Activated CD4-positive, CD25-positive, alpha-beta regulatory T cell treated with anti-CD3 and anti-CD28 coated beads, Interleukin-2, amount 50 U/mL, for 16 hours (primary cell): ENCODE measurements around the gene AKAP6.

Experiments used
- DNase-seq: peaks from one replicate; pipeline ENCODE4 v3.0.0-alpha.2; 2020; ENCODE audit warnings: low read depth, low spot score

The AKAP6 gene

GRCh38 chr14:32702562-32702961 is 373.5 kb downstream of the AKAP6 start:
- DNase-seq: peak; percentile 10

GRCh38 chr14:32703183-32703621 is 374.1 kb downstream of the AKAP6 start:
- no peak for DNase-seq

GRCh38 chr14:32706721-32707519 is 377.8 kb downstream of the AKAP6 start:
- no peak for DNase-seq

- no peak for DNase-seq
Observed at GRCh38 chr14:32707742-32708500, 378.8 kb downstream of the AKAP6 start.

GRCh38 chr14:32709027-32709426 is 379.9 kb downstream of the AKAP6 start:
- no peak for DNase-seq

- no peak for DNase-seq
Observed at GRCh38 chr14:32710231-32710671, 381.2 kb downstream of the AKAP6 start.

- no peak for DNase-seq
Observed at GRCh38 chr14:32710731-32711680, 381.9 kb downstream of the AKAP6 start.

- no peak for DNase-seq
Observed at GRCh38 chr14:32713856-32714255, 384.8 kb downstream of the AKAP6 start.

- DNase-seq: no peak
Observed at GRCh38 chr14:32719601-32720000, 390.5 kb downstream of the AKAP6 start.

GRCh38 chr14:32720927-32721326 is 391.8 kb downstream of the AKAP6 start:
- no peak for DNase-seq

GRCh38 chr14:32722631-32723183 is 393.6 kb downstream of the AKAP6 start:
- DNase-seq: no peak

- no peak for DNase-seq
Observed at GRCh38 chr14:32724867-32725471, 395.9 kb downstream of the AKAP6 start.

- DNase-seq: no peak
Observed at GRCh38 chr14:32726516-32726915, 397.4 kb downstream of the AKAP6 start.

- no peak for DNase-seq
Observed at GRCh38 chr14:32727832-32728231, 398.7 kb downstream of the AKAP6 start.

- DNase-seq: no peak
Observed at GRCh38 chr14:32728526-32728925, 399.4 kb downstream of the AKAP6 start.

GRCh38 chr14:32728976-32729375 is 399.9 kb downstream of the AKAP6 start:
- DNase-seq: no peak

GRCh38 chr14:32731249-32731648 is 402.2 kb downstream of the AKAP6 start:
- DNase-seq: no peak

- DNase-seq: no peak
Observed at GRCh38 chr14:32733015-32733414, 403.9 kb downstream of the AKAP6 start.

- no peak for DNase-seq
Observed at GRCh38 chr14:32734261-32734660, 405.2 kb downstream of the AKAP6 start.

GRCh38 chr14:32737621-32738020 is 408.5 kb downstream of the AKAP6 start:
- no peak for DNase-seq
